NCI-H2029 (cell line): ENCODE data around the gene TMEM117.

Experiments used
- DNase-seq: peaks from one replicate; lab custom pipeline; 2025; lab: John Stamatoyannopoulos, UW

TMEM117 gene

DNA sequence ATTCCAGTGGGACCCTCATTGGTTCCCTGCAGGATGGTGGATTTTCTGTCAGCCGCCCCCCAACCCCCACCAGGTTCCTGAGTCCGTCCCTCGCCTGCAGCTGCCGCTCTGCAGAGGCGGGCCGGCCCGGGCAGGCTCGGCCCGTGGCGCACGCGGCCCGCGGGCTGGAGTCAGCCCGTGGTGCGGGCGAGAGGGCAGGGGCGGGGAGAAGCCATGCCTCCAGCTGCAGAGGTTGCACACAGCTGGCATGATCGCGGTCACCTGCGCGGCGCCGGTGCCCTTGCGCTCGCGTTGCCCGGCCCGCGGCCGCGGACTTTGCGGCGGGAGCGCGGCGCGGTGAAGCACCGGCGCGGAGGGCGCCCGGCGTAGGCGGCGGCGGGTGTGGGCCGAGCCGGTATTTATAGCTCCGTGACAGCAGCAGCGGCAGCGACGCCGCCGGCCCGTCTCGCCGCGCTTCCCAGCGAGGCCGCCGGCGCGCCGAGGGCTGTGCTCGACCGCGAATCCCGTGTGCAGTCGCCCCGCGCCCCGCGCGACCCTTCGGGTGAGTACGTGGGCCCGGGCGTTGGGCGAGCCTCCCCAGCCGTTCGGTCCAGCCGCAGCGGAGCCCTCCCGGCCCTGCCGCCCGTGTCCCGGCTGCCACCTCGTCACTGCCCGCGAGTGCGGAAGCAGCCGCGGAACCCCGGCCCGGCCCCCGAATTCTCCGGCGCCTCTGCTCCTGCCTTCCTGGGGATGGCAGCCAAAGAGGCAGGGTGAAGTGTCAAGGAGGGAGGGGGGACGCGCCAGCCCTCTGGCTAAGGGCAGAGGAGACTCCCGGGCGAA, at the start of gene TMEM117:
Gene TMEM117, plus strand, starts transcription at position 426 of the 819 bp plus-strand sequence.
- peak; percentile 34 for DNase-seq

DNA sequence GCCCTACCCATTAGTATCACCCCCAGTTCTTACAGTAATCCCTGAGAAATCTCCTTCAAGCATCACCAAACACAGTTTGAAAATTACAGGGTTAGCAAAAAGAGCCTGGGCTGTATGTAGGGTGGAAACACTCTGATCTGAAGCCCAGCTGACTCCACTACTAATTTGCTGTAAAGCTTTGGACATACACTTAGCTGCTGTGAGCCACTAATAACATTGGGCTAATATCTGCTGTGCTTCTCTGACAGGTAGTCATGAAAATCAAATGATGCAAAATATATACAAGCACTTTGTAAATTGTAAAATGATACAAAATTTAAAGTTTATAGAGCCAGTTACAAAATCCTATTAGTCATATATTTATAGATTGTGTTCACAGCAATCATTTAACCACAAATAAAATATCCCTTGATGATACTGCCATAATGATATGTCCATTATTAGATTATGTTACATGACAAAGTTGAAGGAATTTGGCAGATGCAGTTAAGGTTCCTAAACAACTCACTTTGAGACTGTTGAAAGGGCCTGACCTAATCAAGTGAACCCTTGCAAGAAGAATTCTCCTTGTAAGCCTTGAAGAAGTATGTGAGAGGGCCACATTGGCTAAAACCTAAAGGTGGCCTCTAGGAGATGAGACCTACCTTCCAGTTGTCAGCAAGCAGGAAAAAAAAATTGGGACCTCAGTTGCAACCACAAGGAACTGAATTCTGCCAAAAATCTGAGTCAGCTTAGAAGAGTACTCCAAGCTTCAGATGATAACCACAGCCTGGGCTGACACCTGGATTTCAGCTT, 48.8 kb upstream of the TMEM117 start:
- no peak for DNase-seq

DNA sequence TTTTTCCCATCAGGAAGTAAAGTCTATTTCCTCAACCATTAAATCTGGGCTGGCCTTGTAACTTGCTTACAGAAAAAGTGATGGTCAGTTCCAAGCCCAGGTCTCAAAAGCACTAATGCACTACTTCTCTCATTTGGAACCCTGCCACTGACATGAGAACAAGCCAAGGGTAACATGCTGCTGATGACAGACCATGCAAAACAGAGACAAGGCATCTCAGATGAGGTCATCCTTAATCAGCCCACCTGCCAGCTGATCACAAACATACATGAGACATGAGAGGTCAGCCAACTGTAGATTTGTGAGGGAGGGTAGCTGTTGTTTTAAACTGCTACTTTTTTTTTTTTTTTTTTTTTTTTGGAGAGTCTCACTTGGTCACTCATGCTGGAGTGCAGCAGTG, 45.9 kb upstream of the TMEM117 start:
- peak; percentile 4 for DNase-seq

DNA sequence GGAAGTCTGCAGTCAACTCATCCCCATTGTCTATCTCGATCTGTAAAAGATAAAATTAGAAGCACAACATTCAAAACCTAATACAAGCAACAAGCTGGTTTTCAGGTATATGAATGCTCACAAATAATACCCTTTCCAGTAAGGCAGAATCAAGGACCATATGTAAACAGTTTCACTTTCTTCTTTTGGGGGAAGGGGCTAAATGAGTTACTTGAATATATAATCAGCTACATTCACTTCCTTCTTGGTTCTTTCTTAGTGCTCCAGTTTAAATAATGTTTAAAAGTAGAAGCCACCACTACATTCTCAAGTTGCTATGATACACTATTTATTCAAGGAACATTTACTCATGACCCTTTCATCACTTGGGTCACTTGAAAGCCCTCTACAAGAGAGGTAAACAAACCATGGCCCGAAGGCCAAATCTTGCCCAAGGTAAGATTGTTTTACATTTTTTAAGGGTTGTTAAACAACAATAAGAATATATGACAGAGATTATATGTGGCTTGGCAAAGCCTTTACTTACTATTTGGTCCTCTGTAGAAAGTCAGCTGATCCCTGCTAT, 40.1 kb upstream of the TMEM117 start:
- DNase-seq: peak; percentile 19

DNA sequence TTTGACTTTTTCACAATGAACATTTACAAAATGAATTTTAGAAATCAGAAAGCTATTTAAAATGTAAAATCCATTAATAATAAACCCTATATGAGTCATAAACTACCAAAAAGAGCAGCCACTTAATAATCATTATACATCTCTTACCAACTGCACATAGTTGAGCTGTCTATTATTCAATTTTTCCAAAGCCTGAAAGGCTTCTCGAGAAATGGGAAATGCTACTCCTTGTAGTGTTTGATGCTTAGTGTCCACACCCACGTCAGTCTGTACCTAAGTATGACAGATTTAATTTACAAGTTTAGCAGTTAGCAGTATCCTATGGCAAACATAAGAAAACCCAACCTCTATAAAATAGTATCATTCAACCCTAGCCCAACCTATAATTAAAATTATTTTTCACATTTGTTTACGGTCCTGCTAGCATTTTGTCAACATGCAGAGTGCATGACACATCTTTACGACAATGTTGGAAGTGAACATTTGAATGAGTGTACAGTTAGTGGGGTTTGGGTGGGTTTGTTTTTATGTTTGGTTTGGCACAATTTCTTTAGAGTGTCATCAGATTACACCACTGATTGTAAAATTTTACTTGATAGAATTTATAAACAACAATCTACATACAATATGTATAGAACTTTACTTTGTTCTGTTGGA, 38.2 kb upstream of the TMEM117 start:
- no peak for DNase-seq

DNA sequence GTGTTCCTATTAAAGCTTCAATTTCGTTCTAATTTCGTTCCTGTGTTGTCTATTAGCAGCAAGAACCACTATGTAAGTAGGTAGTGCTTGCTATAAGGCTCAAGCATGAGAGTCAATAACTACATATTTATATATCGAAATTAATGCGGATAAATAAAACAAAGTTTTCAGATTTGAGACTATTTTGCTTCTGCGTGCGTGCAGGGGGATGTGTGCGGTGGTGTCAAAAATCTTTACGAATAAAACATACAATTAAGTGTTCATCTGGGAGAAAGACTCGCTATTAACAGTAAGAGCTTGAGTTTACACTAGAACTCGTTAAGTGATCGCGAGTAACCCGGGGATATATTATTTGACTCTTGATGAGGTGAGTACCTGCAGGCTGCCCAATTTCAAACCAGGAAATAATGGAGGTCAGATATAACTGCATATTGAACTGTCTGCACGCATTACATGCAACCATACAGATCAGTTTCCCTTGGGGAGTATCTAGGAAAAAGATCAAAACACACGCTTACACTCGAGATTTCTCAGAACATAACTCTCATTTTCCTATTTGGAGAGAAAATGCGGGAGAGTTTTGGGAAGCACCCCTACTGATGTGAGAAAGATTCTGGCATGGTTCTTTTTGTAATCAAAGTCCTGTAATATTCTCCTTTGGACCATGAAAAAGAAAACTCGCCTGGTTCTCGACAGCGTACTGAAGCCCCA, 30.6 kb upstream of the TMEM117 start:
- peak; percentile 3 for DNase-seq

DNA sequence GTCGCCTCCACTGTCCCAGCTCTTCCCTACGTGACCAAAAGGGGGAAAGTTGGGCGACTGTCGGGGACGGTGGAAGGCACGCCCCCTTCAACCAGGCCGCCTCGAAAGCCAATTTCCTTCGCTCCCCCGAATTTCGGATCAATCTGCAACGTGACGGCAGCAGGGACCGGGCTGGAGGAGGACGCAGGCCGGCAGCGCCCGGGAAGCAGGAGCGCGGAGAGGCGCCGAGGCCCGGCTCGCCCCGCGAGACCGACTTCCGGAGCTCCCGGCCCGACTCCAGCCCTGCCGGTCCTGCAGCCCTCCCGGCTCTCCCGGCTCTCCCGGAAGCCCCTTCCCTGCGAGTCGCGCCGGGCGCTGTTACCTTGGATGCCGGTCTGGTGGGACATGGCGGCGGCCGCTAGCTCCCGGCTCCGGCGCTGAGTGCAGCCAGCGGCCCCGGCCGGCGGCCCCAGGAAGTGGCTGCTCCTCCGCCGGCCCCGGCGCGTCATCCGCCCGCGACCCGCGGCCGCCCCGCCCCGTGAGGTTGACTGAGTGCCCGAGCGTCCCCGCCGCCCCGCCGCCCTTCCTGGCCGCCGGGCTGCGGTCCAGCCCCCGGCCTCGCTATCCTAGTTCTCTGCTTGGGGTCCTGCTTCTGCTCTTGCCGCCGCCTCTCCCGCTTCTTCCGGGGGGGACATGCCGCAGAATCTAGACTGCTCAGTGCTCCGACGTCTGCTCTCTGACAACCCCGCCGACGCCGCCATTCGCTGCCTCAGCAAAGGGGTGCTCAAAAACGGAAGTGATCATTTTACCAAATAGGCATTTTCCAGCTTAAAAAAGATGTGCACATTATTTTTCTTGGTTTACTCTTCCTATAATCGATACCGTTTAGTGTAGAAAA, 29.8 kb upstream of the TMEM117 start, which contains the start of gene TWF1:
Gene TWF1, minus strand, starts transcription at position 458 of the 877 bp plus-strand sequence. Its CDS starts 72 bp downstream, at position 386.
- DNase-seq: peak; percentile 38

DNA sequence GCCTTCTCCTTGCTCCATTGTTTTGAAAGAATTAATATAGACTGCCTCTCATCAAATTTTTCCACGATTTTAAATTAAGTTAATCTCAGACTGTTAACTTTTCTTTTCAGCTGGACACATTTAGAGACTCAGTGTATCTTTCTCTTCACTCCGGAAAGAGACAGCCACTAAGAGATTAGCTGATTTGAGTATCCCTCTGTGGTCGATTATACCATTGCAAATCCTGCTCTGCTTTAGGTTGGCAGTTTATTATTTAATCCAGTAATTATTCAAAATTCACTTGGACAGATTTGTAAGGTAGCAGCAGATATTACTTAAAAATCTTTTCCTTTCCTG, 29.2 kb upstream of the TMEM117 start:
- DNase-seq: no peak

DNA sequence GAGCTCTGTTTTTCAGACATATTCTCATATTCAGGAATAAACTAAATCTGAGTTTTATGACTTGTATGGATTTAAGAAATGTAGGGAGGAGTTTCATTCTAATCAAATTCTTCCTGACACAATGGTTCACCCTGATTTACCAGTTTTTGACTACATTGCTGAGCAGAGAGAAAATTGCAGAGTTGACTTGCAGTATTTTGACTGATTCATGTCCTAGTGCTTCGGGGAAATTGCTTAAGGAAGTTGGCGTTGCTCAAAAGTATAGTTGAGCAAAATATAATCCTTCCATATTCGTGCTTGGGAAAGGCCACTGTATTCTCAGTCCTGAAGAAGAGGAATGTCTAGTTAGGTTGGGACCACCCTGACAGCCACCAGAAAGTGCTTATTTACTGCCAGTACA, 28.5 kb upstream of the TMEM117 start:
- DNase-seq: no peak

DNA sequence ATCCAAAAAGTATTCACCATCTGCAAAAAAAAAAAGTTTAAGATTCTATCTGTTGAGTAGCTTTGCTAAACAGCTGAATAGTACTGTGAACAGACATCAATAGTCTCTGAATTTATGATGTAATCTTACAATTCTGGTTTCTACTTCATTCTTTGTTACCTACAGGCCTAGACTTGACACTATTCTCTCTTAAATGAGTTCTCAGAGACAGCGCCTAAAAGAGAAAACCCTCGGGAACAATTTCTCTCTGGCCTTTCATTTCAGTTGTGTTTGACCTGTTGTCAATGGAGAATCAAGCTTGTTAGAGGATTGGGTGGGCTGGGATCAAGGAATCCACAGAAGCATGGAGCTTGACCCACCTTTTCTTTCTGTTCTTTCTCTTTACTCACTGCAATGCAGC, 23.8 kb upstream of the TMEM117 start:
- DNase-seq: no peak

DNA sequence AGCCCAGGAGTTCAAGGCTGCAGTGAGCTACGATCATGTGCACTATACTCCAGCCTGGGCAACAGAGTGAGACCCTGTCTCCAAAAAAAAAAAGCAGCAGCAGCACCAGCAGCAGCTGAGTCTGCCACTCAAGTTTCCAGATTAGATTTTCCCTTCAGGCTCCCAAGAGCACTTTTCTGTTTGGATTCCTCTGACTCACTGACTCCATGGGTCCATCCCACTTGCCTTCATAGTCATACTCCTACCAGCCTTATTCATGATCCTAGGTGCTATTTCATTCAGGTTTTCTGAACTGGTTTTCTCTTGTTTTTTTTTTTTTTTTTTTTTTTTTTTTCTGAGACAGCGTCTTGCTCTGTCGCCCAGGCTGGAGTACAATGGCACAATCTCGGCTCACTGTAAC, 23.0 kb upstream of the TMEM117 start:
- DNase-seq: no peak

DNA sequence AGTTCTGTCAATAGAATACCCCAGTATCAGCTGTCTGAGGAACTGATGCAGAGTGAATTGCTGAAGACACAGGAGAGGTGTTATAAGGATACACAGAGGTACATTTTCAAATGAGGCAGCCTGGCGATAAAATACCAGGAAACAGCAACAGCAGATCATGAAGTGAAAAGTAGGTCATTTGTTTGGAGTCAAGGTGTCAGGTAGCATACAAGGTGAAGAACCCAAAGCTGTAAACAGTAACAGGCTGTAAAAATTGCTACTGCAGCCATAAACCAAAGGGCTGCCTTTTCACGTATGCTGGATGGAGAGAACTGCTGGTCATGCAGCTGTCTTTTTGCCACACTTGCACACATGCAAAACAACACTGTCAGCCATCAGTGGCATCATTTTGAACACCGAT, 20.5 kb upstream of the TMEM117 start:
- no peak for DNase-seq

DNA sequence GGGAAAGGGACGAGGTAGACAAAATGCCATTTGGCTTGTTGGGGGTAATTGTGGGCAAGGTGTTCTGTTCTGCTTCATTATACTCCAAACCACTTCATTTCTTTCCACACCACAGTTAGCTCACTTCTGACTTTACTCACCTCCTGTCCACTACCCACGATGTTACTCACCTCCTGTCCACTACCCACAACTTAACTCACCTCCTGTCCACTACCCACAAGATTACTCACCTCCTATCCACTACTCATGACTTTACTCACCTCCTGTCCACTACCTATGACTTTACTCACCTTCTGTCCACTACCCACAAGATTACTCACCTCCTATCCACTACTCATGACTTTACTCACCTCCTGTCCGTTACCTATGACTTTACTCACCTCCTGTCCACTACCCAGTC, 19.7 kb upstream of the TMEM117 start:
- no peak for DNase-seq

DNA sequence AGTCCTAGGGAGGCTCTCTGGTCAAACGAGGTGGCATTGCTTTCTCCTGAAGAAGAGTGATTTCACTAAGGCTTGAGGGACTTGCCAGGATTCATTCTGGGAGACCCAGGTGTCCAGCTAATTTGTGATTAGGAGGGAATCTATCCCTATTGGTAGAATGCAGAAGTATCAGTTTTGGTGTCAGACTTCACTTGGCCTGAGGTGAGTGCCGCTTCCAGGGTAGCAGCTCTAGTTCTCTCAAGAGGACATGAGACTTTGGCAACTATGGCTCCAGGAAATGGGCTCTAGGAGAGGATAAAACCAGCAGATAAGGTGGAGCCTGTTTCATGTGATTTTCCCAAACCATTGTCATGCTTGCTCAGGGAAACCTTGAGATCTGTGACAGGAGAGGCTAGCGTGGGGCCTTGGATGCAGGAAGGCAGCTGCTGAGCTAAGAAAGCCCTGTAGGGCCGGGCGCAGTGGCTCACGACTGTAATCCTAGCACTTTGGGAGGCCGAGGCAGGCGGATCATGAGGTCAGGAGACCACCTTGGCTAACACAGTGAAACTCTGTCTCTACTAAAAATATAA, 11.6 kb upstream of the TMEM117 start:
- DNase-seq: no peak

DNA sequence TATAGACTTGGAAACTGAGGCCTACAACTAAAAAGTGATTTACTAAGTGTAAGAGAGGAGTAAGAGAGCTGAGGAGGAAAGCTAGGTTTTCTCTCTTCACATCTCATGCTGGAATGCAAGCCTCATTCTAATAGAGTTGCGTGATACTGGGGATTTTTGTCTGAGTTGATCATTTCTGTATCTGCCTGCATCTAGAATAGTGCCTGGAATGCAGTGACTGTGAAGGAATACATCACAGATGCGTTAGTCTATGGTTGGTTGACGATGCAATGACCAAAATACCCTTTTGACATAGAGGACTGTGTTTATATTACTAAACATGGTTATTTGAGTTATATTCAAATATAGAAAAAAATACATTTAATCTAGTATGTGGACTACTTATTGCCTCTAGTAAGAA, 9.2 kb upstream of the TMEM117 start:
- DNase-seq: no peak

DNA sequence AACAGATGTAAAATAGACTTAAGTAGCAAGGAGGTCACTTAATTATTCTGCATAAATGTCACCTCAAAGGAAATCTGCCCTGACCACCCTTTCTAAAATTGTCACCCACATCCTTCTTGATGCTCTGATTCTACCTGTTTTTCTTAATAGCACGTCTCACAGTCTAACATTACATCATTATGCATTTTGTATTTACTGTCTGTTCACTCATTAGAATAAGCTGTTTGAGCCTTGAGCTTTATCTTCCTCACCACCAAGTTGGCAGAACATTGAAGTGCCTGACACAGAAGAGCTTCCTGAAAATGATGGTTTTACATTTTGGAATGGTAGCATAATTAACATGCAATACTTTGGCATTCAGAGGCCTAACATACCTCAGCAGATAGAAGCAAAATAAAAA, 8.8 kb upstream of the TMEM117 start:
- DNase-seq: no peak

DNA sequence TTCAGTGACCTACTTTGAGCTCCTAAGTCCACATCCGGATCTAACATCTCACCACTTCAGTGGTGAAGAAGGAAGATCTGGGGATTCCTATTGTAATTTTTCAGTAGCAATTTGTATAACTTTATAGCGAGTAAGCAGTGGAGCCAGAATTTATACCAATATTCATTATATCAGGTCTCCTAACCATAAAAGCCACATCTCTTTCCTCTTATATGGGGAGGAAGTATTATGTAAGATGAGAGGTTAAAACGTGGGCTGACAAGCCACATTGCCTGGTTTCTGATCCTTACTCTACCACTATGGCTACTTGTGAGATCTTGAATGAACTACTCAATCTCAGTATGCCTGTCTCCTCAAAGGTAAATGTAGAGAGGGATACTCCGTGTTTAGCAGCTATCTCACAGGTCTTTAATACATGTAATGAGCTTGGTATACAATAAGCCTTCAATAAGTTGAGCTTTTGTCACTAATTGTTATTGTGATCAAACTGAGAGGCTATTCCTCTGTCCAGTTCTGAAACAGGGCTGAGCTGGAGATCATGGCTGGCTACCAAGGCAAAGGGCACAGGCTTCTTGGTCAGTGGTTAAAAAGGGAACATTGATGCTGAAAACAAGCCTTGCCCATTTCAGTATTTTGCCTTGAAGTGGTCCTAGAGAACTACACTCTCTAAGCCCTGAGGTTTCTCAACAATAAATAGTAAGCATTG, 3.3 kb upstream of the TMEM117 start:
- no peak for DNase-seq

DNA sequence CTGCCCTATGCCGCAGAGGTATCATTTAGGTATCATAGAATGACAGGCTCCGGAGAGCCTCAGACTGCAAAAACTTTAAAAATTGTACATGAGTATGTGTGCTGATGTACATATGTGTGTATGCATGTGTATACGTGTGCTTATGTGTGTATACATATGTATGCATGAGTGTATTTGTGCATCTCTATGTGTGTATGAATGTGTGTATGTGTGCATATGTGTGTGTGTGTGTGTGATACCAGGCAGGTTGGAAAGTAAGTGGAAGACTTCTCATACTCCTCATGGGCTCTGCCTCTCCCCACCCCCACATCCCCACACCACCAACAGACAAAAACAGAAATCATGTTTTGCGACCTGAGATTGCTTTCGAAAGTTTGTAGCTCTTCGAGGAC, 621 bp upstream of the TMEM117 start:
- DNase-seq: no peak

DNA sequence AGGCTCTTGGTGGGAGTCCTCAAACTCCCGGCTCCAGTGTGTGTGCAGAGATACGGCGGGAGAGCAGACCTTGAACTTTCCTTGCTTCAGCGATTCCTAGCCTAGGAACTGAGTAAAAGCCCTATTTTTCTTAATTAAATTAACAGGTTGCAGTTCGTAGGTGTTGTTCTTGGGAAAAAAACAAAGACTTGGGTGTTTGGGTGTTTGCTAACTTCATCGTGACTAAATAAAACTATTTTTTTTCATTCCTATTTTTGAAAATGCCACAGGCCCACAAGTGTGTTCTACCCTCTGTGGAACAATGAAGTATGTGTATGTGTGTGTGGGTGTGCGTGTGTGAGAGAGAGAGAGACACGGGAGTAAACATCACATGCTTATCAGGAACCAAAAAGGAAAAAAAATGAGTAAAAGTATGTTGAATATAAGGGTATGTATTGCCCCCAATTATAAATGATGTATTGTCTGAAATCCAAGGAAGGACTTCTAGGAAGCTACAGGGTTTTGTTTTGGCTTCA, 651 bp downstream of the TMEM117 start:
- no peak for DNase-seq

DNA sequence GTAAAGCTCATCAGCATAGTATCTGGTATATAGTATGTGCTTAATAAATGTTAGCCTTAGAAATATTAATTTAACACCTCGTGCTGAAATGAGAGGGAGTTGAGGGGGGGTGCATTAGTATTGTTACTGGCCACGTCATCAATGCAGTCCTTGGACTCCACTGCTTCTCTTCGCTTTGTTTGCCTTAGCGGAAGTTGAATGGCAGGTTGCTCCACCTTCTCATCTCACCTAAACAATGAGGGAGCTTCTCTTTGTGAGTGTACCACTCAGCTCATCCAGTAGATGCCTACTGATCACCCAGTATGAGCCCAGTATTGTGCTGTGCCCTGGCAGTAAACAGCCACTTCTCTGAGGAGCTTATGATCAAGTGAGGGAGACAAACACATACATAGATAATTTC, 4.5 kb downstream of the TMEM117 start:
- no peak for DNase-seq
